Measurements from ENCODE around the gene KLF2. TPM values are rescaled to one million over a fixed set of nuclear protein-coding genes. Genes with fewer than 3 reads are reported as not detected.

The KLF2 gene
- total RNA-seq, 1 donor from 2014 or later = 252 TPM

GRCh38 chr19:16363133-16363851, 38.7 kb downstream of the KLF2 start:
- Histone ChIP-seq H3K4me1 (peaks cover 15% of the 10 kb centered on the region), H3K27ac (no peak overlapping the region), H3K9me3 (no peaks in the 10 kb centered on the region), H3K36me3 (no peaks in the 10 kb centered on the region), H3K4me3 (no peak overlapping the region), H3K27me3 (no peaks in the 10 kb centered on the region)
- no peak for DNase-seq (ENCODE audit: extremely low spot score in 2 of 2)
- intact Hi-C loops (cut with DNase I) = no loop called here
- no peak for TF ChIP-seq POLR2A (IDR thresholded peaks at IDR 0.05)
- no peak for TF ChIP-seq POLR2AphosphoS5 (IDR thresholded peaks at IDR 0.05; ENCODE audit: insufficient read depth in 1 of 2, low read depth in 1 of 2)
- TF ChIP-seq, protein P1, sequence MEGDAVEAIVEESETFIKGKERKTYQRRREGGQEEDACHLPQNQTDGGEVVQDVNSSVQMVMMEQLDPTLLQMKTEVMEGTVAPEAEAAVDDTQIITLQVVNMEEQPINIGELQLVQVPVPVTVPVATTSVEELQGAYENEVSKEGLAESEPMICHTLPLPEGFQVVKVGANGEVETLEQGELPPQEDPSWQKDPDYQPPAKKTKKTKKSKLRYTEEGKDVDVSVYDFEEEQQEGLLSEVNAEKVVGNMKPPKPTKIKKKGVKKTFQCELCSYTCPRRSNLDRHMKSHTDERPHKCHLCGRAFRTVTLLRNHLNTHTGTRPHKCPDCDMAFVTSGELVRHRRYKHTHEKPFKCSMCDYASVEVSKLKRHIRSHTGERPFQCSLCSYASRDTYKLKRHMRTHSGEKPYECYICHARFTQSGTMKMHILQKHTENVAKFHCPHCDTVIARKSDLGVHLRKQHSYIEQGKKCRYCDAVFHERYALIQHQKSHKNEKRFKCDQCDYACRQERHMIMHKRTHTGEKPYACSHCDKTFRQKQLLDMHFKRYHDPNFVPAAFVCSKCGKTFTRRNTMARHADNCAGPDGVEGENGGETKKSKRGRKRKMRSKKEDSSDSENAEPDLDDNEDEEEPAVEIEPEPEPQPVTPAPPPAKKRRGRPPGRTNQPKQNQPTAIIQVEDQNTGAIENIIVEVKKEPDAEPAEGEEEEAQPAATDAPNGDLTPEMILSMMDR (IDR thresholded peaks at IDR 0.05) = no peak

DNA sequence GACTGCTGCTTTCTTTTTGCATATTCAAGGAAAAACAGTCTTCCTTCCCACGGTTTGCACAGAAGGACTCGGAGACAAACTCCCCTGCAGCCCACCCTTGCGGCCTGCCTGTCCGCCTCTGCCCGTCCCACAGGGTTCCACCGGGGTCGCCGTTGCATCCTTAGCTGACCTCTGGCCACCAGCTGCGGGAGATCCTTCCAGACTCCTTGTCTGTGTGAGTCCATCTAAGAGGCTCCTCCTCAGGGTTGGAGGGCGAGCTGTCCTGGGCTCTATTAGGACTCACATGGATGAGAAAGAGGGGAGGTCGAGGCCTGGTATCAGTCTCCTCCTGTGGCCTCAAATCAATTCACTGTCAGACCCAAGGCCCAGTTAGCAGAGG, 39.2 kb downstream of the KLF2 start:
- DNase-seq (ENCODE audit: extremely low spot score in 2 of 2) = no peak
- TF ChIP-seq POLR2A (IDR thresholded peaks at IDR 0.05) (no peak), POLR2AphosphoS5 (IDR thresholded peaks at IDR 0.05; ENCODE audit: insufficient read depth in 1 of 2, low read depth in 1 of 2) (no peak)
- TF ChIP-seq, protein P1 (IDR thresholded peaks at IDR 0.05) = no peak
- intact Hi-C loops (cut with DNase I) = no loop called here
- Histone ChIP-seq H3K27ac (no peak overlapping the region), H3K9me3 (no peaks in the 10 kb centered on the region), H3K27me3 (no peaks in the 10 kb centered on the region), H3K36me3 (no peaks in the 10 kb centered on the region), H3K4me1 (peaks cover 15% of the 10 kb centered on the region), H3K4me3 (no peak overlapping the region)

DNA sequence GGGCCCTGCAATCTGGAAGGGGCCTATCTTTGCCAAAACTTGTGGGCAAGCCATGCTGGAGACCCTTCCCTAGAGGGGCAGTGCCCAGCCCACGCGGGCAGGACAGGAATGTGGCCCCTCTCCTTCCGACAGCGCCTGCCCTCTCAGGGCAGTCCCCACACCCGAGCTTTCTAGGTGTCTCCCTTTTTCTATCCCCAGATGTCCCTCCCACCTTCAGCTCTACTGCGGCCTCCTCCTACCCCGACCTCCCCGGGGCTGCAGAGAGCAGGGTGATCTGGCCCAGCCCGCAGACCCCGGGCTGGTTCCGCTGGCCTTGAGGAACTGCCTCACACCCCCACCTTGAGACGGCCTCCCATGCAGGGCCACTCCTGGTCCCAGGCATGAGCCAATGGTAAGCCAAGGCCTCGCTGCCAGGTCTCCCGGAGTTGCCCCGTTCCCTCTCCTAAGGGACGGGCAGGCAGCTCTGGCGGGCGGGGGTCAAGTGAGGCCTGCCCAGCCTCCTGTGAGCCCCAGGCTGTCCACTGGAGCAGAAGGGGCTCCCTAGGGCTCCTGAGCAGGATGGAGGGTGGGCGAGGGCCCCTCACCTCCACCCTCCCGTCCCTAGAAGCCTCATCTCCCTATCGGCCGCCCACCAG, 39.7 kb downstream of the KLF2 start:
- Histone ChIP-seq H3K4me3 (no peak overlapping the region), H3K36me3 (no peaks in the 10 kb centered on the region), H3K9me3 (no peaks in the 10 kb centered on the region), H3K27ac (no peak overlapping the region), H3K4me1 (peaks cover 15% of the 10 kb centered on the region), H3K27me3 (no peaks in the 10 kb centered on the region)
- TF ChIP-seq POLR2A (IDR thresholded peaks at IDR 0.05) (no peak), POLR2AphosphoS5 (IDR thresholded peaks at IDR 0.05; ENCODE audit: insufficient read depth in 1 of 2, low read depth in 1 of 2) (no peak)
- TF ChIP-seq, protein P1 (IDR thresholded peaks at IDR 0.05) = no peak
- DNase-seq (ENCODE audit: extremely low spot score in 2 of 2) = no peak
- intact Hi-C loops (cut with DNase I) = no loop called here

DNA sequence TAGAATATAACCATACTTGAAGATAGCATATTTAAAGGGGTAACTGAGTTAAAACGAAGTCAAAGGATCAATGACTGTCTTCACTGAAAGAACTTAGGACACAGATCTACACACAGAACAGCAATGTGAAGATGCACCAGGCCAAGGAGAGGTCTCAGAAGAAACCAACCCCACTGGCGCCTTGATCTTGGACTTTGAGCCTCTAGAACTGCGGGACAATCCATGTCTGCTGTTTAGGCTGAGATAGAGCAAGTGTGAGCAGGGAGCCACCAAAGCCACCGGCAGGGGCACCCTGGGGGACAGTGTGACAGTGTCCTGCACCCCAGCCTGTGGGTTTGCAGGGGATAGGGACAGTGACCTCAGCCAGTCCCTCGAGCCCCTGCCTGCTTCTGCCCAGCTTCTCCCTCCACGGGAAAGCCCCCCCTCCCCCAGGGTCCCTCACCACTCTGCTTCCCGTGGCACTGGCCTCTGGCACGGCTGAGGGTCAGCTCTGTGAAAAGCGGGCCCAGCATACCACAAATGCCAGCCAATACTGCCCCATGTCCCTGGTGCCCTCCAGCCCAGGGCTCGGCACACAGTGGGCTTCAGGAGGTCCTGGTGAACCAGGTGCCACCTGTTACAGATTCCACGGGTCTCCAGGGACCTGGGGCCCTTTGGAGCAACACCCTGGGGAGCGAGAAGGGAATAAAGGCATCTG, 40.8 kb downstream of the KLF2 start:
- peak overlapping the region; percentile 52 for H3K27ac ChIP-seq
- no peaks in the 10 kb centered on the region for H3K27me3 ChIP-seq
- H3K36me3 ChIP-seq = no peaks in the 10 kb centered on the region
- no peak overlapping the region for H3K4me3 ChIP-seq
- H3K9me3 ChIP-seq = no peaks in the 10 kb centered on the region
- intact Hi-C loops (cut with DNase I) = no loop called here
- no peak for DNase-seq (ENCODE audit: extremely low spot score in 2 of 2)
- peaks cover 15% of the 10 kb centered on the region for H3K4me1 ChIP-seq
- TF ChIP-seq POLR2AphosphoS5 (IDR thresholded peaks at IDR 0.05; ENCODE audit: insufficient read depth in 1 of 2, low read depth in 1 of 2) (no peak), POLR2A (IDR thresholded peaks at IDR 0.05) (no peak)
- TF ChIP-seq, protein P1 (IDR thresholded peaks at IDR 0.05) = no peak
